ENCODE results near the gene SMARCC1.

The SMARCC1 gene

GRCh38 chr3:47712398-47712797, 69.3 kb downstream of the SMARCC1 start:
- in situ Hi-C loops (cut with HindIII; ENCODE audit: low sequenced_read_pairs) = no loop called here

- in situ Hi-C loops (cut with HindIII; ENCODE audit: low sequenced_read_pairs) = no loop called here
Measured at GRCh38 chr3:47711596-47711995, 70.1 kb downstream of the SMARCC1 start.

GRCh38 chr3:47705391-47705790, 76.3 kb downstream of the SMARCC1 start:
- in situ Hi-C loops (cut with HindIII; ENCODE audit: low sequenced_read_pairs) = loop anchor here (5.0 kb wide), 1 partner anchor 67 kb away; no protein-coding TSS in a partner anchor

- in situ Hi-C loops (cut with HindIII; ENCODE audit: low sequenced_read_pairs) = no loop called here
Measured at GRCh38 chr3:47704237-47704612, 77.5 kb downstream of the SMARCC1 start.

- in situ Hi-C loops (cut with HindIII; ENCODE audit: low sequenced_read_pairs) = no loop called here
Measured at GRCh38 chr3:47701388-47701787, 80.3 kb downstream of the SMARCC1 start.

- in situ Hi-C loops (cut with HindIII; ENCODE audit: low sequenced_read_pairs) = no loop called here
Measured at GRCh38 chr3:47692158-47692557, 89.5 kb downstream of the SMARCC1 start.

- in situ Hi-C loops (cut with HindIII; ENCODE audit: low sequenced_read_pairs) = no loop called here
Measured at GRCh38 chr3:47688488-47688887, 93.2 kb downstream of the SMARCC1 start.

- in situ Hi-C loops (cut with HindIII; ENCODE audit: low sequenced_read_pairs) = no loop called here
Measured at GRCh38 chr3:47685037-47685436, 96.7 kb downstream of the SMARCC1 start.

- in situ Hi-C loops (cut with HindIII; ENCODE audit: low sequenced_read_pairs) = no loop called here
Measured at GRCh38 chr3:47681016-47681415, 100.7 kb downstream of the SMARCC1 start.

GRCh38 chr3:47678446-47679338, 103.0 kb downstream of the SMARCC1 start:
- in situ Hi-C loops (cut with HindIII; ENCODE audit: low sequenced_read_pairs) = no loop called here

- in situ Hi-C loops (cut with HindIII; ENCODE audit: low sequenced_read_pairs) = no loop called here
Measured at GRCh38 chr3:47669026-47669749, 112.5 kb downstream of the SMARCC1 start.

GRCh38 chr3:47666118-47666517, 115.6 kb downstream of the SMARCC1 start:
- in situ Hi-C loops (cut with HindIII; ENCODE audit: low sequenced_read_pairs) = no loop called here

GRCh38 chr3:47664519-47664918, 117.2 kb downstream of the SMARCC1 start:
- in situ Hi-C loops (cut with HindIII; ENCODE audit: low sequenced_read_pairs) = no loop called here

GRCh38 chr3:47663630-47664240, 118.0 kb downstream of the SMARCC1 start:
- in situ Hi-C loops (cut with HindIII; ENCODE audit: low sequenced_read_pairs) = no loop called here

- in situ Hi-C loops (cut with HindIII; ENCODE audit: low sequenced_read_pairs) = no loop called here
Measured at GRCh38 chr3:47661121-47661752, 120.5 kb downstream of the SMARCC1 start.

- in situ Hi-C loops (cut with HindIII; ENCODE audit: low sequenced_read_pairs) = no loop called here
Measured at GRCh38 chr3:47658444-47658843, 123.2 kb downstream of the SMARCC1 start.

GRCh38 chr3:47652142-47652541, 129.6 kb downstream of the SMARCC1 start:
- in situ Hi-C loops (cut with HindIII; ENCODE audit: low sequenced_read_pairs) = loop anchor here (5.0 kb wide), 1 partner anchor 35 kb away; no protein-coding TSS in a partner anchor

GRCh38 chr3:47650294-47650693, 131.4 kb downstream of the SMARCC1 start:
- in situ Hi-C loops (cut with HindIII; ENCODE audit: low sequenced_read_pairs) = loop anchor here (5.0 kb wide), 1 partner anchor 33 kb away; no protein-coding TSS in a partner anchor

- in situ Hi-C loops (cut with HindIII; ENCODE audit: low sequenced_read_pairs) = no loop called here
Measured at GRCh38 chr3:47647550-47647949, 134.1 kb downstream of the SMARCC1 start.

GRCh38 chr3:47646362-47646761, 135.3 kb downstream of the SMARCC1 start:
- in situ Hi-C loops (cut with HindIII; ENCODE audit: low sequenced_read_pairs) = no loop called here

GRCh38 chr3:47645551-47645950, 136.1 kb downstream of the SMARCC1 start:
- in situ Hi-C loops (cut with HindIII; ENCODE audit: low sequenced_read_pairs) = no loop called here
